Duodenal mucosa (tissue), 2 donors: Measurements from ENCODE around the gene WDR33.
"Not testable (repeated sequence)": the region's sequence is repeated elsewhere in the genome, so short reads cannot be mapped to it uniquely, and the experiment has no call there.

Experiments used
- H3K27ac ChIP-seq: one replicate; pipeline ENCODE4 v1.7.0; 2013; ENCODE audit warnings: low read depth, low read length
- H3K27me3 ChIP-seq, 2 donors: one replicate each; pipeline ENCODE4 v1.7.0; 2013; ENCODE audit warnings: low read length in 2 of 2, control low read depth in 1 of 2; ENCODE audit not compliant: insufficient read depth in 2 of 2, control insufficient read depth in 1 of 2
- H3K36me3 ChIP-seq, 2 donors: one replicate each; pipeline ENCODE4 v1.7.0; 2013; ENCODE audit warnings: low read length in 2 of 2, control low read depth in 1 of 2; ENCODE audit not compliant: insufficient read depth in 2 of 2, control insufficient read depth in 1 of 2
- H3K4me1 ChIP-seq, 2 donors: one replicate each; pipeline ENCODE4 v1.7.0; 2013; ENCODE audit warnings: low read length in 2 of 2, control low read depth in 1 of 2; ENCODE audit not compliant: insufficient read depth in 2 of 2, control insufficient read depth in 1 of 2
- H3K4me3 ChIP-seq, 2 donors: one replicate each; pipeline ENCODE4 v1.7.0; 2013; ENCODE audit warnings: low read length in 2 of 2, low read depth in 1 of 2
- H3K9ac ChIP-seq, 2 donors: one replicate each; pipeline ENCODE4 v1.7.0; 2013; ENCODE audit warnings: low read length in 2 of 2, low read depth in 1 of 2
- H3K9me3 ChIP-seq, 2 donors: one replicate each; pipeline ENCODE4 v1.7.0; 2013; ENCODE audit warnings: low read length in 2 of 2, control low read depth in 1 of 2; ENCODE audit not compliant: control insufficient read depth in 1 of 2

The WDR33 gene

DNA sequence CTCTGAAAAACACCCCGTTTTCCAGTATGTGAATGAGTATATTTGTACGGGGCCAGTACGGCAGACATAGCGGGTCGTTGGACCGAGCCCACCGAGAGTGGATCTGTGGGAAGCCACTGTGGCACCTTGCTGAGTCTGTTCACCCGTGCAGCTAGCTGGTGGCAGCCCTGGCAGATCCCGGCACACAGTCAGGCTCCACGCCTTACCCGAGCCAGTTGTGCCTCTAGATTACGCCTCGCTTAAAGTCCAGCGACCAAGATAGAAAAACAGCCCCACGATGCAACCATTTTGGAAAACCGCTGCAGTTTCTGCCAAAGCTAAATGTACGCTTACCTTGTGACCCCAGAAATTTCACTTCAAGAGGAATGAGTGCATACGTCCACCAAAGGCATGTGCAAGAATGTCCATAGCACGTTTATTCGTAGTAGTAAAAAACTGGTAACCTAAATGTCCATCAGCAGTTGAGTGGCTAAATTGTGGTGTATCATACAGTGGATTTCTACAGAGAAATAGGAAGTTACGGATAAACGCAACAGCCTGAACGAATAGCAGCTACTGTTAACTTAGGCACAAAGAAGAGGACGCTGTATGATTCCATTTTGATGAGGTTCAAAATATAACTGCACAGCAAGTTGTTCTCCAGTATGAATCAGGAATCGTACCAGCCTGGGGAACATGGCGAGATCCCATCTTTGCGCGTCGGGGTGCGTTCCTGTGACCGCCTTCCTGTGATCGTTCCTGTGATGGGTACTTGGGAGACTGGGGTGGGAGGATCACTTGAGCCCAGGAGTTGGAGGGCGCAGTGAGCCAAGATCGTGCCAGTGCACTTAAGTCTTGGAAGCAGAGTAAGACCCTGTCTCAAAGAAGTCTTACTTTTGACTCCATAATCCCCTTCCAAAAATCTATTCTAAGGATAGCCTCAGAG, 688 bp upstream of the WDR33 start:
- peak overlapping the region; percentile 86 to 99 for H3K4me3 ChIP-seq
- no peaks in the 10 kb centered on the region for H3K9me3 ChIP-seq
- no peaks in the 10 kb centered on the region for H3K36me3 ChIP-seq
- H3K27me3 ChIP-seq = no peaks in the 10 kb centered on the region
- peak overlapping the region; percentile 84 to 92 for H3K9ac ChIP-seq
- peaks cover 22 to 23% of the 10 kb centered on the region in 2 donors for H3K4me1 ChIP-seq
- H3K27ac ChIP-seq = peak overlapping the region; percentile 95

DNA sequence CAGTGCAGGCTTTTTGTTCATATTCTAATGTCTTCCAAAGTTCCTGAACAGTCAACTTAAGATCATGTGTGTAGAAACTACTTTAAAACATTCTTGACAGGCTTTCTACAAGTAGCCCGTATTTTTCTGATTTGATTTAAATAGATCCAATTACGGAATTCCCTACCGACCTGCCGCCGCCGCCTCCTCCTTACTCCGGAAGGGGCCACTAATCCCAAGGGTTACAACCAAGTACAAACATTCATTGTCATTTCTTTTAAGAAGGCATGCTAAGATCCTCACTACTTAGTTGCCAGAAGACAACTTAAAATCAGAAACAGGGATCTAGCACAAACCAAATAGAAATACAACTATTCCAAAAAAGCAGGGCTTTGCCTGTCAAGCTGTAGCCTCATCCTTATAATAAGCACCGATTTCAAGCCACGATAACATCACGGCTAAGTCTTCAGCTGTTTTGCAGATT, 784 bp downstream of the WDR33 start:
- no peaks in the 10 kb centered on the region for H3K9me3 ChIP-seq
- H3K9ac ChIP-seq = peak overlapping the region; percentile 84 to 92
- H3K4me1 ChIP-seq = peaks cover 26 to 29% of the 10 kb centered on the region in 2 donors
- H3K4me3 ChIP-seq = peak overlapping the region; percentile 86 to 99
- H3K36me3 ChIP-seq = no peaks in the 10 kb centered on the region
- peak overlapping the region; percentile 95 for H3K27ac ChIP-seq
- H3K27me3 ChIP-seq = no peaks in the 10 kb centered on the region

DNA sequence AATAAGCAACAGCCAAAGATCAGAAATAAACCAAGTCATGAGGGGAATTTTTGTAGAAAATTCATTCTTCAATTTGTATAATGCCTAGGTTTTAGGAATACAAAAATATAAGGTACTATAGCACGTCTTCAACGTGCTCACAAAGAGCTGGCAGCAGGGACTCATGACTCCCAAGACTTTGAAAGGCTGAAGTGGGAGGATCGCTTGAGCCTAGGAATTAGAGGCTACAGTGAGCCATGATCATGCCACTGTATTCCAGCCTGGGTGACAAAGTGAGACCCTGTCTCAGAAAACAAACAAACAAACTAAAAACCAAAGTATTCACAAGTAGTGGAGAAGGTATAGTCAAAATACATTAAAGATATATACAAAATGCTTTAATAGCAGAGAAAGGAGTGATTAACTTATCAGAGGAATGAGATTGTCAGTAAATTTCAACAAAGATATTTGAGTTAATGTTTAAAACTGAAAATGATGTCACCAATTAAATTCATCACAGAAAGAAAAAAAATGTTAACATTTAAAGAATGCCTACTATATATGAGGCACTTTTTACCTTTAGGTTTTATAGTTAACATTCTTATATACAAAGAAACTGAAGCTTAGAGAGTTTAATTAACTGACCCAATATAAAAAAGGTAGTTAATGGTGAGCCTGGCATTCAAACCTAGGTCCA, 3.2 kb downstream of the WDR33 start:
- Histone ChIP-seq H3K9ac (no peak overlapping the region), H3K27me3 (no peaks in the 10 kb centered on the region), H3K4me1 (peaks cover 26 to 29% of the 10 kb centered on the region in 2 donors), H3K9me3 (no peaks in the 10 kb centered on the region), H3K27ac (no peak overlapping the region), H3K36me3 (no peaks in the 10 kb centered on the region), H3K4me3 (no peak overlapping the region)

DNA sequence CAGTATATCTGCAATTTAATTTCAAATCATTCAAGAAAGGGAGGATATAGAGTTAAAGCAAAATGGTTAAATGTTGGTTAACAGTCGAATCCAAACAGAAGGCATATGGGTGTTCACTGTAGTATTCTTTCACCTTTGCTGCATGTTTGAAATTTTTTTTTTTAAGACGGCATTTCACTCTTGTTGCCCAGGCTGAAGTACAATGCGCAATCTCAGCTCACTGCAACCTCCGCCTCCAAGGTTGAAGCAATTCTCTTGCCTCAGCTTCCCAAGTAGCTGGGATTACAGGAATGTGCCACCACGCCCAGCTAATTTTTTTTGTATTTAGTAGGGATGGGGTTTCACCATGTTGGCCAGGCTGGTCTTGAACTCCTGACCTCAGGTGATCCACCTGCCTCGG, 4.1 kb downstream of the WDR33 start:
- H3K4me3 ChIP-seq, H3K9ac ChIP-seq, H3K27ac ChIP-seq, H3K27me3 ChIP-seq, H3K9me3 ChIP-seq, H3K36me3 ChIP-seq: not testable (repeated sequence)
- H3K4me1 ChIP-seq = peaks cover 24 to 26% of the 10 kb centered on the region in 2 donors

DNA sequence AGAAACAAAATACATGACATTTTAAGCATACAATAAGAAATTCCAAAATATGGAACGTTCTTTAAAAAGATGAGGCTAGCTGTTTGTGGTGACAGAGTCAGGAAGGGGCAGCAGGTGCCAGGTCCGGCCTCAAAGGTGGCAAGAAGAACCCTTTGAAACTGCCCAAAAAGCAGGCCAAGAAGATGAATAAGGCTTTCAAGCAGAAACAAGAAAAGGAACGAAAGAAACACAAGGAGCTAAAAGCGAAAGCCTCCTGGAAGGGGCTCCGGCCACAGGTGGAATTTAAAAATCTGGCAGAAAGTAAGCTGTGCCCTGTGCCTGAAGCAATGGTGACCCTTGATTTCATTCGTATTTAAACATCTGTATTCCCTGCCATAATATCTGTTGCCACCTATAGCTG, 5.5 kb downstream of the WDR33 start:
- no peaks in the 10 kb centered on the region for H3K27me3 ChIP-seq
- H3K9me3 ChIP-seq = no peaks in the 10 kb centered on the region
- no peak overlapping the region for H3K4me3 ChIP-seq
- H3K4me1 ChIP-seq = peaks cover 20 to 22% of the 10 kb centered on the region in 2 donors
- no peak overlapping the region for H3K27ac ChIP-seq
- no peak overlapping the region for H3K9ac ChIP-seq
- H3K36me3 ChIP-seq = no peaks in the 10 kb centered on the region

DNA sequence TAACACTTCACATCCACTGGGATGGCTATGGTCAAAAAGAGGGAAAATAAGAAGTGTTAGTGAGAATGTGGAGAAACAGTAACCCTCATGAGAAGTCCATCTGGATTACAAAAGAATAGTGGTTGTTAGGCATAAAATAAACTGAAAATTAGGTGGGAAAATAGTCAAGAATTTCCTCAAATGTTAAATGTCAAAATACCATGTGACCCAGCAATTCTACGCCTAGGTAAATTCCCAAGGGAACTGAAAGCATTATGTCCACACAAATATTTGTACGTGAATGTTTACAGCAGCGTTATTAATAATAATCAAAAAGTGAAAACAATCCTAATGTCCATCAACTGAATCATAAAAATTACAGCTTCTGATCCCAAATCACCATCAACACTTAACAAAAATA, 11.0 kb downstream of the WDR33 start:
- Histone ChIP-seq H3K4me3 (no peak overlapping the region), H3K27ac (no peak overlapping the region), H3K9me3 (no peaks in the 10 kb centered on the region), H3K27me3 (no peaks in the 10 kb centered on the region), H3K36me3 (peaks cover 0 to 9% of the 10 kb centered on the region in 2 donors), H3K9ac (no peak overlapping the region), H3K4me1 (peaks cover 0 to 5% of the 10 kb centered on the region in 2 donors)

DNA sequence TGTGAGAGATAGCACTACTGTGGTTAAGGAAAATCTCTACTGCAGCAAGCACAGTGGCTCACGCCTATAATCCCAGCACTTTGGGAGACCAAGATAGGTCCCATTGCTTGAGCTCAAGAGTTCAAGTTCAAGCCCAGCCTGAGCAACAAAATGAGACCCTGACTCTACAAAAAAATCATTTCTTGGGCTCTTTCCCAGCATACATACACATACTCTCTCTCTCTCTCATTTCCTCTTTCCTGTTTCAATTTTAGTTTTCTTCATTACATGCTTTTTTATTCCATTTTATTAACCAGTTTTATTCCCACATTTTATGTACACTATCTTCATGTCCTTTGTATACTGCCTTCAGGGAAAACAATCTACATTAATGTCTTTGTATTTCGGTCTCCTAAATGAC, 14.6 kb downstream of the WDR33 start:
- H3K9ac ChIP-seq = no peak overlapping the region
- H3K4me1 ChIP-seq = peaks cover 0 to 5% of the 10 kb centered on the region in 2 donors
- no peaks in the 10 kb centered on the region for H3K9me3 ChIP-seq

DNA sequence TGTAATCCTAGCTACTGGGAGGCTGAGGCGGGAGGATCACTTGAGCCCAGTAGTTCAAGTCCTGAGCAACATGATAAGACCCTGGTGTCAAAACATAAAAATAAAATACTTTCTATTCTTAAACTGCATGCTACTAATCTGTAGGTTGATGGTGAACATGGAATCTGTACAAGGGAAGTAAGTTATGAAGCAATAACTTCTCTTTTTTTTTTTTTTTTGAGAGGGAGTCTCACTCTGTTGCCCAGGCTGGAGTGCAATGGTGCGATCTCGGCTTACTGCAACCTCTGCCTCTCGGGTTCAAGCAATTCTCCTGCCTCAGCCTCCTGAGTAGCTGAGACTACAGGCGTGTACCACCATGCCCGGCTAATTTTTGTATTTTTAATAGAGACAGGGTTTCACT, 16.1 kb downstream of the WDR33 start:
- H3K9me3 ChIP-seq, H3K27ac ChIP-seq, H3K4me1 ChIP-seq: not testable (repeated sequence)

More for the DNA sequence above, 14.6 kb downstream of the WDR33 start:
- H3K27me3 ChIP-seq = no peaks in the 10 kb centered on the region
- H3K27ac ChIP-seq = no peak overlapping the region
- no peak overlapping the region for H3K4me3 ChIP-seq
- peaks cover 0 to 9% of the 10 kb centered on the region in 2 donors for H3K36me3 ChIP-seq

DNA sequence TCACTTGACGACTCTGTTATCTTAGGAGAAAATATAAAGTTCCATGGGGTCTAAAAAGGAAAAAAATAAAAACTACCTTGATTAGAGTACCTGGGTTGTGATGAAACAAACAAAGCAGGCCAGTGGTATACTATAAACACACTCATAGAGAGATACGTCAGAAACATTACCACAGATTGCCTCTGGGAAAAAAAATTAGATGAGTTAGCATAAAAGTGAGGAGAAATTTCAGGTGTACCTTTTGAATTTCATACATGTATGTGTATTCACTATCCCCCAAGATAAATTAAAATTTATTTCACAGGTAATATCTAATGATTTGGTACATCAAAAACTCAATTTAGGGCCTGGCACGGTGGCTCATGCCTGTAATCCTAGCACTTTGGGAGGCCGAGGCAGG, 18.2 kb downstream of the WDR33 start:
- no peak overlapping the region for H3K4me3 ChIP-seq
- peaks cover 0 to 5% of the 10 kb centered on the region in 2 donors for H3K4me1 ChIP-seq
- peaks cover 0 to 3% of the 10 kb centered on the region in 2 donors for H3K36me3 ChIP-seq
- no peaks in the 10 kb centered on the region for H3K9me3 ChIP-seq
- H3K27ac ChIP-seq = no peak overlapping the region
- no peak overlapping the region for H3K9ac ChIP-seq
- no peaks in the 10 kb centered on the region for H3K27me3 ChIP-seq

More for the DNA sequence above, 16.1 kb downstream of the WDR33 start:
- not testable (repeated sequence) for H3K27me3 ChIP-seq, H3K36me3 ChIP-seq, H3K9ac ChIP-seq, H3K4me3 ChIP-seq
